ENCODE results near the gene DIS3L2.
"Not testable (repeated sequence)": the region's sequence is repeated elsewhere in the genome, so short reads cannot be mapped to it uniquely, and the experiment has no call there.

Gene DIS3L2

DNA sequence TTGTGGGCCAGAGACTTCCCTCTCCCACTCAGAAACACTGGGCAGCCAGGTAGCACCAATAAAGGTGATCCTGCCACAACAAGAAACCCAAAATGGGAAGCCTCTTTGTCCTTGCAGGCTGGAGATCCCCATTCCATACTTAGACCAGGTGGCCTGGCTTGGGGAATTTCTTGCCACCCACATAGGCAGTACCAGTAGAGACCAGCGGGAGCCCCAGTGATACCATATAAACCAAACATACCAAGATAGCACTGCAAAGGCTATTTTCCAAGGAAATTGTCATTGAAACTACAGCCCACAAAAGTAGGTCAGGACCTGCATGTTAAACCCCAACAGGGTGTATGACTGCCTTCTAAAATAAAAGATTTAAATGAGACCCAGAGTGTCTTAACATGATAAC, 171.6 kb downstream of the DIS3L2 start:
- DNase-seq: no peak

DNA sequence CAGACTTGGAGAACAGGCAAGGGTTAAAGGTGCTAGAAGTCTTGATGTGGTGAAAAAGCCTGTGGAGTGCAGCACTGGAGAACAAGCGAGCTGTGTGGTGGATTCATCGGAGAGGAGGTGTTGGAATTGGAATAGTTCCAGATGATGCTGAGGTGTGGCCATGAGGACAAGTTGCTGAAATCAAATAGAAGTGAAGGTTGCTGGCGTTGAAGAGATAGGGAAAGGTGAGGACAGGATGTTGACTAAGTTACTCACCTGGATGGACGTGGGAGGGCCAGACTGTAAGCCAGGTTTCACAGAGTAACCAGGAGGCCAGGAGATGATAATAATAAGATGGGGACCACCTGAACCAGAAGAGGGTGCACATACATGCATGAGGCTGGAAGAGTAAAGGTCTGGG, 173.4 kb downstream of the DIS3L2 start:
- no peak for DNase-seq

DNA sequence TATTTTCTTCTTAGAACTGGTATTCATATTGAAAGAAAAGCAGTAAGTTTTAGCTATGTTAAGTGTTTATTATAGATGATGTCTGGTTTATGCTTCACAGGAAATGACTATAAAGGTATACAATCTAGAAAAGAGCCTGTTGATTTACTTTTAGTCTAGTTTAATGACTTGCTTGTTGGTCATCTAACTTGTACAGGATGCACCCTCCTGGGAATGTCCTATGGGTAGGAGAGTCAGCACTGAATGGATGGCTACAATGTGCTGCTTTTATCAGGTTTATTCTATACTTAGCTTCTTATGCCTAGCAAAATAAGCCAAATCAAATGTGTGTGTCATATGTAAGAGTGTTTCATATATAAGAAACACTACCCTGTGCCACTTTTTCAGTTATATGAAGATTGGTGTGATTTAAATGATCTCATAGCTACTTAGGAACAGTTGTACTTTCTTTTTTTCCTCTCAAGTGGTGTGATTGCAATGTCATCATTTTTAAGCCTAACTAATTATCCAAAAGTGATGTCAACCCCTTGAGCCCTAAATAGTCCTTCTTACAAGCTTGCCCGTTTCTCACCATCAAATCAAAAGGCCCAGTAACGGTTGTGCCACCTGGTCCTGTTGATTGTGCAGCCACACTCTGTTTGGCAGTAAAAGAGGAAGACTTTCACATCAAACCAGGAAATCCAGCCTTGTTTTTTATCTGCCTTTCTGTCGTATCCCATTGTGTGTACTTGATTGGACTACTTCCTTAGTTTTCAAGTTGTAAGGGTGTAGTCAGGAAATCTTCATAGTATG, 176.0 kb downstream of the DIS3L2 start:
- no peak for DNase-seq

DNA sequence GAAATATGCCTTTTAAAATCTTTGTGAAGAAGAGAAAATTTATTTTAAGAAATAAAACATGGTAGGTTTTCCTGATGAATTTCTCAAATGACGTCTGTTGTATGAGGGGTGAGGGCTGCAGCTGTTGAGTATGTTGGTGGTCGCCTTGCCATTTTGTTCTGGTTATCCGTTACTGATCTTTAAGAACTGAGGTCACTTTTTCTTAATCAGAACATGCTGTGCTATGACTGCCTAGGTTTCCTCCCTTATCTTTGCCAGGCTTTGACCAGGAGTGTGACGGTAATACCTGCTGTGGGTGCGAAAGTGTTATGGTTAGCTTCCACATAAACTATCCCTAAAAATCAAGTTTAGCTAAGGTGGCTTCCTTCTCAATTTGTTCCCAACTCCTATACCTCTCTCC, 176.9 kb downstream of the DIS3L2 start:
- DNase-seq: no peak

DNA sequence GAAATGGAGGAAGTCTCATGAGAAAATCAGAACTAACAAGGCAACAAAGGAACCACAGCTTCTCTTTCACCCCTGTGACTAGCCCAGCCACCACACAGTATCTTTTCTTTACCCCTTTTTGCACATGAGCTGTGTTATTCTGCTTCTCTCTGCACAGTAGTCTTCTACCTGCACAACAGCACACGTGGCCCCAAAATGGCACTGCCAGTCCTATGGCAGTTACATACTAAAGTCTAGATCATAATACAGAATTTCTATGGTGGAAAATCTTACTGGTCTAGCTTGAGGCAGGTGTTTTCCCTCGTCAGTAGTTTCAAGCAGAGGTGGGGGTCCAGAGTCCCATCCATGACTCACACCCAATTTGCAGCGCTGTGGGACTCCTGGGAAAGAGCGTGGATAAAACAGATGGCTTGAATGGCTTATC, 177.7 kb downstream of the DIS3L2 start:
- peak in 3 of 6 experiments; percentile 22 to 42 (median 24) for DNase-seq

DNA sequence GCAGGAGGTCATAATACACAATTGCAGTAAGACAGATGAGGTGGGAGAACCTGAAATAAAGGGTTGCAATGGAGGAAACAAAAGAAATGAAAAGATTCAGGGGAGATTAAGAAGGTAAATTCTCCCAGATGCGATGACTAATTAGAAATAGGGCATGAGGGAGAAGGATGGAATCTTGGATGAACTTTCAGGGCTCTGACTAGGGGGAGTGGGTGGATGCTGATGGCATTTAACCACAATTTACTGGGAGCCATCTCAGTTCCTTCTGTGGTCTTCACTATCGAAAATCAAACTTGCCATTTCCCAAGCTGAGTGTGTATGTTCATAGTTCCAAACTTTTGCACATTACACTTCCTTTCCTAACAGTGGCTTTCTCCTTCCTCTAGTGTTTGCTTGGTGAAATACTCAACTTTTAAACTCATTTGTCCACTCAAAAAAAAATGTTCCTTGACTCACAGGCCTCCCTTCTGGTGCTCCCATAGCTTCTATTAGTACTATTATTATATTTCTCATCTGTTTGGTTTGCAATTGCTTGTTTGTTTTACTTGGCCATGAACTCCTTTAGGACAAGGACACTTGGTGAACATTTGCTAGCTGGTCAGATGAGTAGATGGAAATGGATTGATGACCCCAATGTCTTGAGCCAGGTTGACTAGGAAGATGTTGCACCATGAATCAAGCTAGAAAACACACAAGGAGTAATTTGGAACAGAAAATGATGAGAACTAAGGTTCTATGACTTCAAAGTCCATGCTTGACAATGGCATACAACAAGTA, 178.5 kb downstream of the DIS3L2 start:
- no peak for DNase-seq

DNA sequence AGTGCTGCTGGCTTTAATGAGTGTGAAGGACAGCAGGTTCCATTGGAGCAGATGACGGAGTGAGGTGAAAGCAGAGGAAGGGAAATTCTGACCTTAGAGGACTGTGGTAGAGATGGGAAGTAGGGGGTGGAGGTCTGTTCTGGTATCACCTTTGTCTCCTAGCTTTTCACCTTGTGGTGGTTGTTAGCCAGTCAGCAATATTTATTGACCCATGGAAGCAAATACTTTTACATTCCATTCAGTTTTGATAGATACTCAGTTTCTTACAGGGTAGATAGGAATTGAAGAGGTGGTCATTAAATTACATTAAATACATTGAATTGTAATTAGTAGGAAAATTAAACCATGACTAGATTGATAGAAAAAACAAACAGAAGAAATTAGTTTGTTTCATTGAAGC, 180.1 kb downstream of the DIS3L2 start:
- DNase-seq: no peak

DNA sequence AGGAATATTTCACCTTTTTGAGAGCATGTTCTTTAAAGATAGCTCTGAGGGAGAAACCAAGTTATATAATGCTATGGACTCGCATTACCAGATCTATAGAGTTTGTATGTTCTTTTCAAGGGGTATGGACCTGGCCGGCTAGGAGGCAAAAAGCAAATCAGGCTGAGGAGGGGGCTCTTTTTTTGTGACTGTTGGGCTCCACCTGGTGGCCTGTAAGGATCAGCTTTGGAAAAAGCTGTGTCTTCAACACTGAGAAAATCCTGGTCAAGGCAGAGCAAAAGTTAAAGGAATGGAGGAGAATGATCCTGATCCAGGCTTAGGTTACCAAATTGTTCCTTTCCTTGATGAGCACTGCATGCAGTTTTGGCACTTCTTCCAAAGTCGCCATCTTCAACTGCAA, 180.5 kb downstream of the DIS3L2 start:
- DNase-seq: peak in 3 of 6 experiments; percentile 5 to 27 (median 13)

DNA sequence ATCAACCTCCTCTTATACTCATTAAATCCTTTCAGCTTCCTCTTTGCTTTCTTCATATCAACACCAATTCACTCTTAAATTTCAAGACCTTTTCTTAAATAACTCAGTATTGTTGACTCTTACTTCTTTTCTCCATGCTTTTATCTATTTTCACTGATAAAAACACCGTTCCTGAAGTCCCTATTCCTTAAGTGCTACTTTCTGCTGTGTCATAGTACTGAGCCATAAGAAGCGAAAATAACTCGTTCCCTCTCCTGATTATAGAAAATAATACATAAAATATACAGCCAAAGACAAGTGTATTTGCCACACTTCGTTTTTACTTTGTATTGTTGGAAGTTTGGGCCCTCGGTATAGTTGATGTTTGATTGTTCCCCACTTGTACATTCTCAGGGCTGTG, 181.0 kb downstream of the DIS3L2 start:
- DNase-seq: no peak

DNA sequence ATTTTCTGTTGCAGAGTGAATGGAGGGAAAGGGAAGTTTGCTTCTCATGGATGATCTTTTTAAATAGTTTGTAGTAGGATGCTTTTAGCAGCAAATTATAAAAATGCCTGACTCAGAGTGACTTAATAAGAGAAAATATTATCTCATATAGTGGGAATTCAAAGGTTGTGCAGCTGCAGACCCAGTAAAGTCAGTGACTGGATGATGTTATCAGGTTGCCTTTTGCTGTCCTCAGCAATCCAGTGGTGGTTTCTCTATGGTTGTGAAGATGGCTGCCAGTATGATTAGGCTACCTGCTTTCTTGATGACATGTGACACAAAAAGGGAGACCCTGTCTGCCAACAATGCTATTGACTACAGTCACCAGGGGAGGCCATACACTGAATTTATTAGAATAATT, 184.8 kb downstream of the DIS3L2 start:
- no peak for DNase-seq

DNA sequence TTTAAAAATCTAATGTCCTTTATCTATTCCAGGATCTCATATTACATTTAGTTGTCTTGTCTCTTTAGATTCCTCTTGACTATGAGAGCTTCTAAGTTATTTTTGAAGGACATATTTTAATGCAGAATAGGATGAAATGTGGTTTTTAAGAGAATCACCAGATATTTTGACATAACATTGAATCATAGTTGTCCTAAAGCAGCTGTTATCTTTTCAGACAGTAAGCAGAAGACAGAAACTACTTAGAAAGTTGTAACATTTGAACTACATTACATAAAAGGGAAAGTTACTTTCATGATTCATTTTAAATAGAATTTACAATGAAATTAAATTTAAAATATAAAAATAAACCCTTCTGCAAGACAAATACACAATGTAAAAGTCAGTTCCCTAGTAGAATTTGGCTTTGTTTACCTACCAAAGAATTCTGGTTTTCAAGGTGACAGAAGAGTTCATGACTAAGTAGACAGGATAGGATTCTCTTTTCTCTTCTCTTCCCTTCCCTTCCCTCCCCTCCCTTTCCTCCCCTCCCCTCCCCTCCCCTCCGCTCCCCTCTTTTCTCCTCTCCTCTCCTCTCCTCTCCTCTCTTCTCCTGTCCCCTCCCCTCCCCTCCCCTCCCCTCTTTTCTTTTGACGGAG, 186.0 kb downstream of the DIS3L2 start:
- DNase-seq: no peak

DNA sequence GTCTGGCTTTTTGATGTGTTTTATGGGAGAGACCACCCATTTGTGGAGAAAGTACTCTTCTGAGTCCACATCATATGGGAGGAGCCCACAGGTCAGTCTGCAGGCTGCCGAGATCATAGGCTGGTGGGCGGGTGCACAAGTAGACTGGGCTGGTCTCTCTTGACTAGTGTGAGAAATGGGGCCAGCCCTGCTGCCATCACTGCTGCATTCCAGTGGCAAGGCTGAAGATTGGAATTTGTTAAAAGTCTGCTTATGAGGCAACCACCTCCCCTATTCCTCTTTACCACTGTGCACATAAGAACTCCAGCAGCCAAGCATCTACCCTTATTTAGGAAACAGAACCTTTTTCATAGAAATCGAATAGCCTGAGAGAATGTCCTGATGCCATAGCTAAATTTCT, 200.7 kb downstream of the DIS3L2 start:
- DNase-seq: no peak

DNA sequence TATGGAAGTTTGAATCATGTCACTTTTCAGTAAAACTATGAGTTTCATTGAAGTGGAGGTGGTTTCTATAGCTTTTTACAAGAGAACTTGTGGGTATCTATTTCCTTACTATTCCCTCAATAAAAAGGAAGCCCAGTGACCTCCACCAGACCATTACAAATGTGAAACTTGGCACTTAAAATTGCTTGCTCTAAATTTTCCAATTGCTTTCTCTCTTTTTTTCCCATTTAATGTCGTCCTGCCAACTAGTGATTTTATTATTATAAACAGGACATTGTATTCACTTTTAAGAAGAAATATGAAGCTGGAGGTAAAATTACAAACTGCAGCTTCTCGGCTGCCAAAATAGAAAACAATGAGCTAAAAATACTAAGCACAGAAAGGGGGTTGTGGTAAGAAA, 208.9 kb downstream of the DIS3L2 start:
- no peak for DNase-seq

DNA sequence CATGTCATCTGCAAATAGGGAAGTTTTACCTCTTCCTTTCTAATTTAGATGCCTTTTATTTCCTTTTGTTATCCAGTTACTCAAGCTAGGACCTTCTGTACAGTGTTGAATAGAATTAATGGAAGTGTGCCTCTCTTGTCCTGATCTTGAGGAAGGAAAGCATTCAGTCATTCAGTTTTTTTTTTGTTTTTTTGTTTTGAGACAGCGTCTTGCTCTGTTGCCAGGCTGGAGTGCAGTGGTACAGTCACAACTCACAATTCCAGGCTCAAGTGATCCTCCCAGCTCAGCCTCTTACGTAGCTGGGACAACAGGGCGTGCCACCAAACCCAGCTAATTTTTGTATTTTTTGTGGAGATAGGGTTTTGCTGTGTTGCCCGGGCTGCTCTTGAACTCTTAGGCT, 213.1 kb downstream of the DIS3L2 start:
- DNase-seq: no peak

DNA sequence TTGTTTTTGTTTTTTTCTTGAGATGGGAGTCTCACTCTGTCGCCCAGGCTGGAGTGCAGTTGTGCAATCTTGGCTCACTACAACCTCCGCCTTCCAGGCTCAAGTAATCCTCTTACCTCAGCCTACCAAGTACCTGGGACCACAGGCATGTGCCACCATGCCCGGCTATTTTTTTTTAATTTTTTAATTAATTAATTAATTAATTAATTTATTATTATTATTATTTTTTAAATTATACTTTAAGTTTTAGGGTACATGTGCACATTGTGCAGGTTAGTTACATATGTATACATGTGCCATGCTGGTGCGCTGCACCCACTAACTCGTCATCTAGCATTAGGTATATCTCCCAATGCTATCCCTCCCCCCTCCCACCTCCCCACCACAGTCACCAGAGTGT, 215.1 kb downstream of the DIS3L2 start:
- not testable (repeated sequence) for DNase-seq

DNA sequence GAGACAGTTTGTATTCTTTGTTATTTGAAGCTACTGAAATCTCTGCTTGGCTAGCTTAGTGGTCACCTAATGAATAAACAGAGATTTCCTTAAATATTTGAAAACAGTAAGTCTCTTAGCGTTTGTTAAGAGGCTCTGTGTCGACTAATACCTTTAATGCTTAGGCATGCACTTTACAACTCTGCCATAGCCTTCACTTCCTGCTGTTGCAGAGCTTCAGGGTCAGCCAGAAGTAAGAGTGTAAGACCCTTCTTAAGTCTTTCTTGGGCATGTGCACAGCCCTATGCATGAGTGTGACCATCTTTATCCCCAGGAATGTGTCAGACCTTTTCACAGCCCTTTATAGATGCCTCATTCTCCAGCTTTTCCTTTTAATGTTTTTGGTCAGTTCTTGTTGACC, 221.8 kb downstream of the DIS3L2 start:
- no peak for DNase-seq

DNA sequence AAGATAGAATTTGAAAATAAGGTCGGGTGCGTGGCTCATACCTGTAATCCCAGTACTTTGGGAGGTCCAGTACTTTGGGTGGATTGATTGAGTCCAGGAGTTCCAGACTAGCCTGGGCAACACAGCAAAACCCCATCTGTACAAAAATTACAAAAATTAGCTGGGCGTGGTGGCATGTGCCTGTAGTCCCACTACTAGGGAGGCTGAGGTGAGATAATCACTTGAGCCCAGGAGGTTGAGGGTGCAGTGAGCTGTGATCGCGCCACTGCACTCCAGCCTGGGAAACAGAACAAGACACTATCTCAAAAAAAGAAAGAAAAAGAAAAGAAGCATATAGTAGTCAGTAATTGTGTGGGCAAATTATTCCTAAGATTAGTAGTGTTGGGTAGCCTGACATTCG, 222.8 kb downstream of the DIS3L2 start:
- no peak for DNase-seq

DNA sequence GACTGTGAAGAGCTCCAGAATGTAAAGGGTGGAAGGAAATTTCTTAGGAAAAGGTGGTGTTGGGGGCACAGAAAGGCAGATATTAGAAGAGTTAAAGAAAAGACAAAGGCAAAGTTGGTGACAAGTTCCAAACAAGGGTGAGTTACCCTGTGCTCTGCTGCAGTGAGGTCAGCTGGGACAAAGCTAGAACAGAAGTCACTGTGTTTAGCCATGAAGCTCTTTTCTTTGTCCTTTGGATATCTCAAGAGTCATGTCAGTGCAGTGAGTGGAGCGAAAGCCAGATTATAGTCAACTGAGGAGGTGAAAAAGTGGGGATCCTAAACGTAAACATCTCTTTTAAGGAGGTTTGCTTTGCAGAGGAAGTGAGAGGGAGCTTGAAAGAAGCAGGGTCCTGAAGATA, 229.3 kb downstream of the DIS3L2 start:
- DNase-seq: no peak

DNA sequence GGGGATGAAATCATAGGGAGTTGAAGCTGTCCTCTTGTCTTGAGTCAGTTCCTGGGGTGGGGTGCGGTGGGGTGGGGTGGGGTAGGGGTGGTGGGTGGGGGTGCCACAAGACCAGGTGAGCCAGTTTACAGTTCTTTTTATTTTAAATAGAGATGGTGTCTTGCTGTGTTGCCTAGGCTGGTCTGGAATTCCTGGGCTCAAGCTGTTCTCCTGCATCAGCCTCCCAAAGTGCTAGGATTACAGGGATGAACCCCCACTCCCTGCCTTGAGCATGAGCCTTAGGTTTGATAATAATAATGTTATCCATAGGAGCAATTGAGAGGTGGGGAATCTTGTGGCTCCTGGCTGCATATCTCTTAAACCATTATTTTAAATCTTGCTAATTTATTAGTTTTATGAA, 234.0 kb downstream of the DIS3L2 start:
- no peak for DNase-seq

DNA sequence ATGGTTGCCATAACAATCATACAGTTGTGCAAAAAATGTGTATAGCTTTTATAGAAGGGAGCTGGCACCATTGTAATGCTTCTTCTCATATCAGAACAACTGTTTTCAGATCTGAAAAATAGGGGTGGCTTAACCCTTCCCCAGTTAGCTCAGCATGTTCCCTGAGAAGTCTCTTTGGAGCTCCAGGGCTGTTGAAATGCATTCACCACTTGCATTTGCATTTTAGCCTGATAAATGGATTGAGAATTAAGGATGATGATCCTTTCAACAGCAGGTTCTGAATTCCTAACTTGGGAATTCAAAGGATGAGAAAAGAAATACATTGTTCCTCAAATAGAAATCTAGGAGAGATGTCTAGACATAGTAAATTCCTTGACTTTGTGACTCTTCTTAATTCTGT, 235.3 kb downstream of the DIS3L2 start:
- no peak for DNase-seq

DNA sequence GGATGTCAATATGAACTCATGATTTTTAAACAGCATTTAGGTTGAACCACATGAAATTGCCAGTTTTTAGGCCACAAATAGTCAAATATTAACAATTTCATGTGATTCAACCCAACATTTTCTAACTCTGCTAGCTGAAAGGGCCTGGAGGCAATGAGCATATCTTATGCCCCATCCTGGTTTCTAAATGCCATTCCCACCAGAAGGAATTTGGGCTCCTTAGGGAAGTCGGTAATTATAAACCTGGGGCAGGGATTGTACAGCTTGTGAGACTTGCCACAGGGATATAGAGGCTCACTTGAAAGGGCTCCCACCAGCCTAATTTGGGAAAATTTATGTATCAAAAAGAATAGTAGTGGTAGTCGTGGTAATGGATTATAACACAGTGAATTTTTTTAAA, 238.7 kb downstream of the DIS3L2 start:
- DNase-seq: no peak

DNA sequence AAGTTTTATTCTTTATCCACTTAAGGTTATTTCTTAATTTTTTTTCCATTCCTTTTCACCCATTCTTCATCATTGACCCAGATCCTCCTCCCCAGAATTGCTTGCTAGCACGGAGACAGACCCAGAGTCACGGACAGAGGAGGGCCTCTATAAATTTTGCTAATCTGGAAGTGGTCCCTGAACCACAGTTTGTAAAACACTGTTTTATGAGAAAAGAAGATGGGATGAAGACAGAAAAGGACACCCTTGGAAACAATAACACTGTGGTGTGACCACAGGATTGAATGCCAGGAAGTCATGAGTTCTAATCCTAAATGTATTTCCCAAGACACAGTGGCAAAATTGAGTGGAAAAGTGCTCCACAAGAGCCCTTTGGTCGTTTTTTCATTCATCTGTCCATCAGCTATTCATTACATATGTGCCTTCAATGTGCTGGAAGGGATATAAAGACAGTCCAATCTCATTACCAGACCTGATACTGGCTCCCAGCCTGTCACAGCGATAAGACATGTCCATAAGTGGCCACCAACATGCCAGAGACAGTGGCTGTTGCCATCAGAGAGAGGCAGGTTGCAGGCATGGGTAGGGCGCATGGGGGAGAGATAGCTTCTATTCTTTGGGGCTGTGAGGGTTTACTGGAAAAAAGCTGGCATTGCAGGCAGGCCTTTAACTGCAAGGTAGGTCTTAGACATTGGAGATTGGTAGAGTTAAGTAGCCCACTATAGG, 241.8 kb downstream of the DIS3L2 start:
- no peak for DNase-seq

DNA sequence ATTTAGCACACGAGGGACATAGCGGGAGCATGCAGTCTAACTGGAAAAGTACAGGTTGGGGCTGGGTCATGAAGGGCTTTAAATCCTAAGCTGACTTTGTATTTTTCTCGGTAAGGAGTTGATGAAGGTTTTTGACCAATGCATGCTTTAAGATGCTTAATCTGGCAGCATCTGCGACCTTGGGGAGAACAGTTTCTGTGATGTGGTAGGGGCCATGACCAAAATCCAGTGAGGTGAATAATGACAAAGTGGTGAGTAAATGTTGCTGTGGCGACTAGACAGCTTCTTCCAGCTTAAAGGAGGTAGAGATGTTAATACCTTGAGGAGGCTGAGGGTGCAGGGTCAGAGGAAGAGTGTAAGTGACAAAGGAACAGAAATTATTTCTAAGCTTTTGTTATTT, 242.4 kb downstream of the DIS3L2 start:
- DNase-seq: no peak

All from stimulated activated naive CD4-positive, alpha-beta T cell (primary cell).